ENCODE measurements around the gene ZNF622. TPM values are rescaled to one million over a fixed set of nuclear protein-coding genes. Genes with fewer than 3 reads are reported as not detected.
A peak's percentile ranks its signal among the peaks of the same experiment; 100 is the strongest.

The ZNF622 gene, protein sequence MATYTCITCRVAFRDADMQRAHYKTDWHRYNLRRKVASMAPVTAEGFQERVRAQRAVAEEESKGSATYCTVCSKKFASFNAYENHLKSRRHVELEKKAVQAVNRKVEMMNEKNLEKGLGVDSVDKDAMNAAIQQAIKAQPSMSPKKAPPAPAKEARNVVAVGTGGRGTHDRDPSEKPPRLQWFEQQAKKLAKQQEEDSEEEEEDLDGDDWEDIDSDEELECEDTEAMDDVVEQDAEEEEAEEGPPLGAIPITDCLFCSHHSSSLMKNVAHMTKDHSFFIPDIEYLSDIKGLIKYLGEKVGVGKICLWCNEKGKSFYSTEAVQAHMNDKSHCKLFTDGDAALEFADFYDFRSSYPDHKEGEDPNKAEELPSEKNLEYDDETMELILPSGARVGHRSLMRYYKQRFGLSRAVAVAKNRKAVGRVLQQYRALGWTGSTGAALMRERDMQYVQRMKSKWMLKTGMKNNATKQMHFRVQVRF
- 23.1 and 30.2 TPM in 2 replicates for total RNA-seq (2014; rRNA removed; shearing (Covaris generic); ENCODE audit: low replicate concordance)

GRCh38 chr5:16465544-16466432 is at the start of gene ZNF622:
Gene ZNF622, minus strand, starts transcription at chr5:16465800. Its CDS starts 135 bp downstream, at chr5:16465665.
- Histone ChIP-seq H4K20me1 (ENCODE audit: insufficient read depth, low read depth, low read length) (peaks cover 38% of the 10 kb centered on the region), H3K9me2 (replicated peaks; ENCODE audit: insufficient read depth, low read length) (no peaks in the 10 kb centered on the region), H3K9me3 (ENCODE audit: low read length) (no peaks in the 10 kb centered on the region), H3K27me3 (ENCODE audit: low read length) (no peaks in the 10 kb centered on the region), H3K27ac (ENCODE audit: low read length) (no peak within 1 kb of the TSS), H3K4me1 (ENCODE audit: low read length) (peaks cover 48% of the 10 kb centered on the region), H3K9ac (ENCODE audit: low read length) (peak within 1 kb of the TSS; percentile 98), H3K4me3 (ENCODE audit: low read length) (peak within 1 kb of the TSS; percentile 99), H3K79me2 (ENCODE audit: low read length) (peaks cover 65% of the 10 kb centered on the region), H3K36me3 (ENCODE audit: insufficient read depth, low read length) (peaks cover 28% of the 10 kb centered on the region), H2AFZ (ENCODE audit: low read length) (peak within 1 kb of the TSS; percentile 97), H3K4me2 (ENCODE audit: low read depth, low read length, poor library complexity, severe bottlenecking) (peak within 1 kb of the TSS; percentile 79)
- DNase-seq: peak; percentile 97

DNA sequence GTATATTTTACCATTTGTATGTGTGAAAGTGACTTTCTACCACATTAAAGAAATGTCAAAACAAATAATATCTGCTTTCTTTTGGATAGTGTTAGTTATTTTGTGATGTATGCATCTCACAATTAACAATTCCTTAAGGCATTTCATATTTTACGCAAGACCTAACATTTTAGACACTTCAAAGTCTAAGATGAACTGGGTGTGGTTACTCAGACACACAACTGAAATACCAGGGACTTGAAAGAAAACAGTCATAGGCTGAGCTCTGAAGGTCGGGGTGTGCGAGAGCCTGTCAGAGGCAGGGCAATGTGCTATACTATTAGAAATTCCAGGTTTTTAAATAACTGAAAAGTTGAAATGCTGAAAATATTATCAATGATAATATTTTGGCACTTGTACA is 44.5 kb upstream of the ZNF622 start:
- no peak overlapping the region for H3K27ac ChIP-seq (ENCODE audit: low read length)
- H3K36me3 ChIP-seq (ENCODE audit: insufficient read depth, low read length): no peaks in the 10 kb centered on the region
- H3K79me2 ChIP-seq (ENCODE audit: low read length): no peaks in the 10 kb centered on the region
- H3K9me2 ChIP-seq (replicated peaks; ENCODE audit: insufficient read depth, low read length): no peaks in the 10 kb centered on the region
- H3K9me3 ChIP-seq (ENCODE audit: low read length): no peaks in the 10 kb centered on the region
- no peak overlapping the region for H3K4me3 ChIP-seq (ENCODE audit: low read length)
- no peak for DNase-seq
- H2AFZ ChIP-seq (ENCODE audit: low read length): no peak overlapping the region
- H3K9ac ChIP-seq (ENCODE audit: low read length): no peak overlapping the region
- no peaks in the 10 kb centered on the region for H3K27me3 ChIP-seq (ENCODE audit: low read length)
- H3K4me1 ChIP-seq (ENCODE audit: low read length): no peaks in the 10 kb centered on the region
- H4K20me1 ChIP-seq (ENCODE audit: insufficient read depth, low read depth, low read length): no peaks in the 10 kb centered on the region
- H3K4me2 ChIP-seq (ENCODE audit: low read depth, low read length, poor library complexity, severe bottlenecking): no peak overlapping the region

GRCh38 chr5:16508730-16509531 is 43.3 kb upstream of the ZNF622 start:
- H3K4me1 ChIP-seq (ENCODE audit: low read length): no peaks in the 10 kb centered on the region
- no peak overlapping the region for H3K9ac ChIP-seq (ENCODE audit: low read length)
- H3K79me2 ChIP-seq (ENCODE audit: low read length): no peaks in the 10 kb centered on the region
- no peaks in the 10 kb centered on the region for H3K9me3 ChIP-seq (ENCODE audit: low read length)
- no peaks in the 10 kb centered on the region for H3K9me2 ChIP-seq (replicated peaks; ENCODE audit: insufficient read depth, low read length)
- H3K27me3 ChIP-seq (ENCODE audit: low read length): no peaks in the 10 kb centered on the region
- DNase-seq: no peak
- no peak overlapping the region for H3K4me2 ChIP-seq (ENCODE audit: low read depth, low read length, poor library complexity, severe bottlenecking)
- H3K27ac ChIP-seq (ENCODE audit: low read length): no peak overlapping the region
- no peaks in the 10 kb centered on the region for H3K36me3 ChIP-seq (ENCODE audit: insufficient read depth, low read length)
- no peaks in the 10 kb centered on the region for H4K20me1 ChIP-seq (ENCODE audit: insufficient read depth, low read depth, low read length)
- no peak overlapping the region for H2AFZ ChIP-seq (ENCODE audit: low read length)
- no peak overlapping the region for H3K4me3 ChIP-seq (ENCODE audit: low read length)

GRCh38 chr5:16507716-16508115 is 42.1 kb upstream of the ZNF622 start:
- H2AFZ ChIP-seq (ENCODE audit: low read length): no peak overlapping the region
- H3K36me3 ChIP-seq (ENCODE audit: insufficient read depth, low read length): no peaks in the 10 kb centered on the region
- H3K4me1 ChIP-seq (ENCODE audit: low read length): no peaks in the 10 kb centered on the region
- no peak for DNase-seq
- no peak overlapping the region for H3K27ac ChIP-seq (ENCODE audit: low read length)
- no peaks in the 10 kb centered on the region for H3K9me2 ChIP-seq (replicated peaks; ENCODE audit: insufficient read depth, low read length)
- H3K79me2 ChIP-seq (ENCODE audit: low read length): no peaks in the 10 kb centered on the region
- H3K4me2 ChIP-seq (ENCODE audit: low read depth, low read length, poor library complexity, severe bottlenecking): no peak overlapping the region
- no peaks in the 10 kb centered on the region for H4K20me1 ChIP-seq (ENCODE audit: insufficient read depth, low read depth, low read length)
- no peak overlapping the region for H3K9ac ChIP-seq (ENCODE audit: low read length)
- H3K4me3 ChIP-seq (ENCODE audit: low read length): no peak overlapping the region
- no peaks in the 10 kb centered on the region for H3K27me3 ChIP-seq (ENCODE audit: low read length)
- no peaks in the 10 kb centered on the region for H3K9me3 ChIP-seq (ENCODE audit: low read length)

GRCh38 chr5:16505904-16506303 is 40.3 kb upstream of the ZNF622 start:
- Histone ChIP-seq H3K9me3 (ENCODE audit: low read length) (no peaks in the 10 kb centered on the region), H3K9ac (ENCODE audit: low read length) (no peak overlapping the region), H4K20me1 (ENCODE audit: insufficient read depth, low read depth, low read length) (no peaks in the 10 kb centered on the region), H3K79me2 (ENCODE audit: low read length) (no peaks in the 10 kb centered on the region), H3K4me1 (ENCODE audit: low read length) (no peaks in the 10 kb centered on the region), H3K4me2 (ENCODE audit: low read depth, low read length, poor library complexity, severe bottlenecking) (no peak overlapping the region), H3K36me3 (ENCODE audit: insufficient read depth, low read length) (no peaks in the 10 kb centered on the region), H3K27ac (ENCODE audit: low read length) (no peak overlapping the region), H3K9me2 (replicated peaks; ENCODE audit: insufficient read depth, low read length) (no peaks in the 10 kb centered on the region), H3K4me3 (ENCODE audit: low read length) (no peak overlapping the region), H3K27me3 (ENCODE audit: low read length) (no peaks in the 10 kb centered on the region), H2AFZ (ENCODE audit: low read length) (no peak overlapping the region)
- no peak for DNase-seq

DNA sequence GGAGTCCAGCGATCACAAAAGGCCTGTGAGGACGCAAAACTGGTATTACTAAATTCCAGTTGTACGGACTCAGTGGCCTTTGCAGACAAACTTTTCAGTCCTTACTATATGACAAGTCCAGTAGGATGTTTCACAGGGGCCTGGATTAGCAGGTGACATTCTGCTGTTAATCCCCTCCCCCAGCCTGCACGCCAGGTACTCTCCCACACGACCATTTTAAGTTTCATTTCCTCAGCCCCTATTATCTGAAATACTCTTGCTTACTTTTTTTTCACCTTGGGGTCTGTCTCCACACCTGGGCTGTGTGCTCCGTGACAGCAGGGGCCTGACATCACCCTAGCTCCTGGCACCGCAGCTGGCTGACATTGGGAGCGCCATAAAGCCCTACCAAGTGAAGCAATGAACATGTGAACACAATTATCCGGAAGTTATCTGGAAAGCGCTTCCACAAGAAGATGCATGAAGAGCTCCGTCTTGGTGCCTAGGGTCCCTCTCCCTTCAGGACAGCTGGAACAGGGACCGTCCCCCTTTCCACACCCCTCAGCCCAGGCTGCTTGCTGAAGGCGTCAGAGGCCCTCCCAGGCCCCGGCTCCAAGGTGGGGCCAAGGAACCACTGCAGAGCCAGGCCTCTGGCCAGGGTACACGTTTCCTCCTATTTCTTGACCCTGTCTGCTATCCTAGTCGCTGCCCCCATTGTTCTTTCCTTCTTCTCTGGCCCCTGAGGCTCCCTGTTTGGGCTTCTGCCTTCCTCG is 39.7 kb upstream of the ZNF622 start:
- H3K9ac ChIP-seq (ENCODE audit: low read length): no peak overlapping the region
- no peaks in the 10 kb centered on the region for H3K79me2 ChIP-seq (ENCODE audit: low read length)
- H3K4me1 ChIP-seq (ENCODE audit: low read length): no peaks in the 10 kb centered on the region
- H2AFZ ChIP-seq (ENCODE audit: low read length): no peak overlapping the region
- DNase-seq: no peak
- H4K20me1 ChIP-seq (ENCODE audit: insufficient read depth, low read depth, low read length): no peaks in the 10 kb centered on the region
- H3K4me3 ChIP-seq (ENCODE audit: low read length): no peak overlapping the region
- no peaks in the 10 kb centered on the region for H3K9me2 ChIP-seq (replicated peaks; ENCODE audit: insufficient read depth, low read length)
- no peaks in the 10 kb centered on the region for H3K36me3 ChIP-seq (ENCODE audit: insufficient read depth, low read length)
- H3K27ac ChIP-seq (ENCODE audit: low read length): no peak overlapping the region
- no peaks in the 10 kb centered on the region for H3K27me3 ChIP-seq (ENCODE audit: low read length)
- no peak overlapping the region for H3K4me2 ChIP-seq (ENCODE audit: low read depth, low read length, poor library complexity, severe bottlenecking)
- H3K9me3 ChIP-seq (ENCODE audit: low read length): no peaks in the 10 kb centered on the region

DNA sequence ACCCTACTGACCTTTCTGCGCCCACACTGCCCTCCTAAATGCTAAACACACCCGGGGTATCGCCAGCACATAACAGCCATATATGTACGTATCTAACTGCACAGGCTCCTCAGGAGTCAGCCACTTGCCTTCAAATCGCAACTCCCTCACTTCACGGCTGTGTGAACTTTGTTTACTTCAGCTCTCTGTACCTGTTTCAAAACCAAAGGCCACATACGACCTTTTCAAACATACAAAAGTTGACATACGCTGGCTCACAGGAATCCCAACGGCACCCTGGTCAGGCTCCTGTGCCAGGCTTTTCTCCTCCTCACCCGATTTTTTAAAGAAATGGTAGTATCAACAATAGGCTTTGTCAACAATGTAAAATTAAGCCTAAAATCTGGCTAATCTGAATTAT is 39.0 kb upstream of the ZNF622 start:
- no peak overlapping the region for H3K9ac ChIP-seq (ENCODE audit: low read length)
- H3K4me2 ChIP-seq (ENCODE audit: low read depth, low read length, poor library complexity, severe bottlenecking): no peak overlapping the region
- no peak overlapping the region for H3K27ac ChIP-seq (ENCODE audit: low read length)
- H3K4me3 ChIP-seq (ENCODE audit: low read length): no peak overlapping the region
- H3K4me1 ChIP-seq (ENCODE audit: low read length): no peaks in the 10 kb centered on the region
- H4K20me1 ChIP-seq (ENCODE audit: insufficient read depth, low read depth, low read length): no peaks in the 10 kb centered on the region
- no peaks in the 10 kb centered on the region for H3K9me2 ChIP-seq (replicated peaks; ENCODE audit: insufficient read depth, low read length)
- no peaks in the 10 kb centered on the region for H3K9me3 ChIP-seq (ENCODE audit: low read length)
- H3K79me2 ChIP-seq (ENCODE audit: low read length): no peaks in the 10 kb centered on the region
- no peaks in the 10 kb centered on the region for H3K36me3 ChIP-seq (ENCODE audit: insufficient read depth, low read length)
- DNase-seq: no peak
- no peak overlapping the region for H2AFZ ChIP-seq (ENCODE audit: low read length)
- no peaks in the 10 kb centered on the region for H3K27me3 ChIP-seq (ENCODE audit: low read length)

Measured in Karpas-422 (cell line).